NCI-H2107 treated with DMSO at 0.1 percent for 48 hours (cell line): Measurements from ENCODE around the gene MORN5.

ENCODE experiments used
- DNase-seq: peaks from one replicate; lab custom pipeline; 2025; ENCODE audit not compliant: unreplicated experiment; lab: John Stamatoyannopoulos, UW

Gene MORN5

GRCh38 chr9:122124528-122124927 lies 35.2 kb upstream of the MORN5 start:
- no peak for DNase-seq

GRCh38 chr9:122125158-122125508 lies 34.6 kb upstream of the MORN5 start:
- DNase-seq, result peak; percentile 27

- DNase-seq, result no peak
These were observed 34.0 kb upstream of the MORN5 start for GRCh38 chr9:122125509-122126330.

- DNase-seq, result no peak
These were observed 33.1 kb upstream of the MORN5 start for GRCh38 chr9:122126331-122127261.

GRCh38 chr9:122127396-122127798 lies 32.3 kb upstream of the MORN5 start:
- DNase-seq, result no peak

- DNase-seq, result no peak
These were observed 31.4 kb upstream of the MORN5 start for GRCh38 chr9:122128007-122128968.

- no peak for DNase-seq
These were observed 30.8 kb upstream of the MORN5 start for GRCh38 chr9:122128969-122129343.

- DNase-seq, result no peak
These were observed 29.7 kb upstream of the MORN5 start for GRCh38 chr9:122129969-122130368.

GRCh38 chr9:122130837-122131236 lies 28.9 kb upstream of the MORN5 start:
- no peak for DNase-seq

- no peak for DNase-seq
These were observed 28.2 kb upstream of the MORN5 start for GRCh38 chr9:122131401-122132001.

GRCh38 chr9:122132539-122132938 lies 27.2 kb upstream of the MORN5 start:
- DNase-seq, result no peak

- no peak for DNase-seq
These were observed 26.3 kb upstream of the MORN5 start for GRCh38 chr9:122133263-122133983.

GRCh38 chr9:122133984-122134535 lies 25.6 kb upstream of the MORN5 start:
- no peak for DNase-seq

GRCh38 chr9:122134822-122135528 lies 24.7 kb upstream of the MORN5 start:
- no peak for DNase-seq

- DNase-seq, result no peak
These were observed 24.2 kb upstream of the MORN5 start for GRCh38 chr9:122135529-122135859.

GRCh38 chr9:122138560-122139268 lies 21.0 kb upstream of the MORN5 start:
- no peak for DNase-seq

GRCh38 chr9:122140368-122141193 lies 19.1 kb upstream of the MORN5 start:
- DNase-seq, result no peak

GRCh38 chr9:122141671-122142070 lies 18.0 kb upstream of the MORN5 start:
- DNase-seq, result no peak
